GM18951 (cell line): ENCODE data around the gene PTPN2.
"Not testable (repeated sequence)": the region's sequence is repeated elsewhere in the genome, so short reads cannot be mapped to it uniquely, and the experiment has no call there.

Experiments used
- POLR2A ChIP-seq: IDR thresholded peaks from 4 replicates; pipeline ENCODE4 v1.6.1; 2011; ENCODE audit warnings: mild to moderate bottlenecking; ENCODE audit not compliant: insufficient read length, insufficient read depth; ENCODE audit errors: extremely low read depth
- in situ Hi-C: fragments of 300-500 bp; cut with MboI; formaldehyde crosslinking; loops from one replicate; pipeline ENCODE4 v1.12.0; 2022; ENCODE audit warnings: low sequenced_read_pairs, mixed read lengths, inconsistent platforms; ENCODE audit not compliant: unreplicated experiment

The PTPN2 gene

DNA sequence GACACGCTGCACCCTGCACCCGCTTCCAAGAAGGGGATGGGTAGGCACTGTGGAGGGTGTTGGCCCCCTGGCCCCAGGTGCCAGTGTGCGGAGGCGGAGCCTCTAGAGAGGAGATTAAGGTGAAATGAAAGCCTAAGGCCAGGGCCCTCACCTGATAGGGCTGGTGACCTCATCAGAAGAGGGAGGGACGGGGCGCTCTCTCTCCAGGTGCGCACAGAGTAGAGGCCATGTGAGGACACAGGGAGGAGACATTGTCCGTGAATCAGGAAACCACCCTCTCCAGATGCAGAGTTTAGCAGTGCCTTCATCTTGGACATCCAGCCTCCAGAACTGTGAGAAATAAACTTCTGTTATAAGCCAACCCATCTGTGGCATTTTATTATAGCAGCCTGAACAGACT, 118.9 kb downstream of the PTPN2 start:
- in situ Hi-C loops, result no loop called here
- no peak for TF ChIP-seq POLR2A

DNA sequence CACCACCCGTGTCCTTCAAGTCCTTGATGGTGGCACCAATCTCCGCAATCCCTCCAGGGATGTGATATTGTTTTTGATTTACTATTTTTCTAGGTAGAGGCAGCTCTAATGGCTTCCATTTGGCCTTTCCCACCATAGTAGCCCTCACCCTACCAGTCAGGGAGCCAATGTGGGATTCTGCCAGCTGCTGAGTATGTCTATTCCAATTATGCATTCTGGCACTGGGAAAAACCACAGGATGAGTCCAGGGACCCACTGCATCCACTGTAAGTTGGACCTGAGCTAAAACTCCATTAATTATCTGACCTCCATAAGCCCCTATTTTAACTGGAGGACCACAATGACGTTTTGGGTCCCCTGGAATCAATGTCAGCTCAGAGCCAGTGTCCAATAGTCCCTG, 125.5 kb downstream of the PTPN2 start:
- in situ Hi-C loops, result not testable (repeated sequence)

DNA sequence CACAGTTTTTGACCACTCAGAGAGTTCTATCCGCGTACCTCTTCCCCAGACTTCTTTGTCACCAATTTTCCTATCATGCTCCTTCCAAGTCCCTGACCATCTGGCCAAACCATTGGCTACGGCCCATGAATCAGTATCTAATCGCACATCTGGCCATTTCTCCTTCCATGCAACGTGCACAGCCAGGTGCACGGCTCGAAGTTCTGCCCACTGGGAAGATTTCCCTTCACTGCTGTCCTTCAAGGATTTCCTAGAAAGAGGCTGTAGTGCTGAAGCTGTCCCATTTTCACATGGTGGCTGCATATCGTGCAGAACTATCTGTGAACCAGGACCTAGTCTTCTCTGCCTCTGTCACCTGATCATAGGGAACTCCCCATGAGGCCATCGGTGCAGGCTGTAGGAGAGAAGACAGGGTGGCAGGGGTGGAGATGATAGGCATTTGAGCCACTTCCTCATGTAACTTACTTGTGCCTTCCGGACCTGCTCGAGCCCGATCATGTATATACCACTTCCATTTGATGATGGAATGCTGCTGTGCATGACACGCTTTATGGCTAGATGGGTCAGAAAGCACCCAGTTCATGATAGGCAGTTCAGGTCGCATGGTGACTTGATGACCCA, 127.3 kb downstream of the PTPN2 start:
- in situ Hi-C loops, result not testable (repeated sequence)

DNA sequence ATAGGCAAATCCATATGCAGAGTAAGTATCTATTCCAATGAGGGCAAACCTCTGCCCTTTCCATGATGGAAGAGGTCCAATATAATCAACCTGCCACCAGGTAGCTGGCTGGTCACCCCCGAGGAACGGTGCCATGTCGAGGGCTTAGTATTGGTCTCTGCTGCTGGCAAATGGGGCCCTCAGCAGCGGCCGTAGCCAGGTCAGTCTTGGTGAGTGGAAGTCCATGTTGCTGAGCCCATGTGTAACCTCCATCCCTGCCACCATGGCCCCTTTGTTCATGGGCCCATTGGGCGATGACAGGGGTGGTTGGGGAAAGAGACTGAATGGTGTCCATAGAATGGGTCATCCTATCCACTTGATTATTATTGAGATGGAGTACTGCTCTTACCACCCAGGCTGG, 128.4 kb downstream of the PTPN2 start:
- in situ Hi-C loops, result not testable (repeated sequence)

DNA sequence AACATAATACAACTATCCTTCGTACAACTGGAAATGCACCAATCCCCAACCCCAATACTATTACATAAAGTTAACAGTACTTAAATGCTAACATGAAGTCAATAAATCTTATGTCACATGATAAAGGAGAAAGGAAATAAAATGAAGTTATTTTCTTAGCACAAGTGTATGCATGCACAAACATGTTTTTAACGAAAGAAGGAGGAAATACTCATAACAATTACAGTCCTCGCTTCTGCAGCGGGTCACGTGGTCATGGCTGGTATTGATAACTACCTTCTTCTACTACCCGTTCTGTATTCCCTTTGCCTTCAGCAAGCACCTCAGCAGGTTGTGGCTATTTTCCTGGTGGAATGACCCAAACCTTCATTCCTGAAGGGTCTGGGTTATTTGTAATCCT, 129.5 kb downstream of the PTPN2 start:
- no peak for TF ChIP-seq POLR2A
- in situ Hi-C loops, result no loop called here

DNA sequence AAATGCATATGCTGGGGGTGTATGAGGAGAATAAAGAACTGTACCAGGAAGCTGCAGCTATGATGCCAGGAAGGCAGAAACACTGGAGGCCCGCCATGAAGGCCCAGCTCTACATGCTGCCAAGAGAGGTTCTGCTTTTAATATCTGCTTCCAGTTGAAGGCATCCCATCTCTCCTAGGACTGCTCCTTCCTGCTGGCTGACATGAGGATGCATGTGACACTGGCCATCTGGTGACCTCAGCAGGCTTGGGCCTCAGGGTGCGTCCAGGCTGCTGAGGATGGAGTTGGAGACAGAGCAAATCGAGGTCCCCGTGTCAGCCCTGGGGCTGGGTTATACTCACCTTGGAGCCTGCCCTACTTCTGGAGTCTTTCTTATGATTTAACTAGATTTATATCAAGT, 132.1 kb downstream of the PTPN2 start:
- TF ChIP-seq POLR2A, result no peak
- in situ Hi-C loops, result no loop called here

DNA sequence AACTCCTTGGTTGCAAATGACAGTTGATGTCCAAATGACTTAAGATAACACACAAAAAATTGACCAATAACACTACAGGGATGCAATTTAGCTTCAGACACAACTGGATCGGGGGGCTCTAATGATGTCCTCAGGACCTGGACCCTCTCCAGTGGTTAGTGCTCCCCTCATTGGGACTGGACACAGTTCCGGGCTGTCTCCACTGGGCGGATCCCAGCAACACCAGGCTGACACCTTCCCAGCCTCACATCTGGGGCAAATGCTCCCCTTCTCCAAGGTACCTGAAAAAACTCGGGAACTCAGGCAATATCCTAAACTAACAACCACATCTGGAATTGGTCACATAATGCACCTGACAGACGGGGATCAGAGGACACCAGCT, 132.5 kb downstream of the PTPN2 start:
- TF ChIP-seq POLR2A, result no peak
- in situ Hi-C loops, result no loop called here

DNA sequence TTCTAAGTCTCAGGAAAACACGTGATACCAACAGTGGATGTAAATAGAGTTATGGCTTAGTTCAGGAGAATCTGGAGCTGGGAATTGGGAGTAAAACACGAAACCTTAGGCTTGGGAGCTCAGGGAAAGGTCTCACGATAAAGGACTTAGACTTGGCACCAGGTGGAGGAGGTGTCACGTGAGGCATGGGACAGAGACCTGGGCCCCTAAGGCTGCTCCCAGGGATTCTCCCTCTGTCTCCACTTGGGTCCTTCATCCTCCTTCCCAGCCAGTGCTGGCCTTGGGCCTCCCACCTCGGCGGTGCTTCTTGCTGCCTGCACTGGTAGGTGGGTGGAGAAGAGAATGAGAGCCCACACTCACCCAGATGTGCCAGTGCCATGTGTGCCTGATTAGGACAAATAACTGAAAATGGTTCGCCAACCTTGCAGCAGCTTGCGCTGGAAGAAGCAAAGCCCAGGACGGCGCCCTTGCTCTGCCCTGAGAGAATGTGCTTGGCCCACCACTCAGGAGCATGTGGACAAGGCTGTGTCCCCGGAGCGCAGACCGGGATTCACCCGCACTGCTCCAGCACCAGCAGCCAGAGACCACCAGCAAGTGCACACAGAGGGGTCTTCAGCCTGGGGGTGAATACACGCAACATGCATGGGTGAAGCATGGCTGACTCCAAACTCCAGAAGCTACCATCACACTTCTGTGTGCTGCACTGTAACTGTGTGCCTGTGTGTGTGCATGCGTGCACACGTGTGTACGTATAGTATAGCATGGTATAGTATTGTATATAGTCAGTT, 133.1 kb downstream of the PTPN2 start:
- TF ChIP-seq POLR2A, result no peak
- in situ Hi-C loops, result no loop called here

DNA sequence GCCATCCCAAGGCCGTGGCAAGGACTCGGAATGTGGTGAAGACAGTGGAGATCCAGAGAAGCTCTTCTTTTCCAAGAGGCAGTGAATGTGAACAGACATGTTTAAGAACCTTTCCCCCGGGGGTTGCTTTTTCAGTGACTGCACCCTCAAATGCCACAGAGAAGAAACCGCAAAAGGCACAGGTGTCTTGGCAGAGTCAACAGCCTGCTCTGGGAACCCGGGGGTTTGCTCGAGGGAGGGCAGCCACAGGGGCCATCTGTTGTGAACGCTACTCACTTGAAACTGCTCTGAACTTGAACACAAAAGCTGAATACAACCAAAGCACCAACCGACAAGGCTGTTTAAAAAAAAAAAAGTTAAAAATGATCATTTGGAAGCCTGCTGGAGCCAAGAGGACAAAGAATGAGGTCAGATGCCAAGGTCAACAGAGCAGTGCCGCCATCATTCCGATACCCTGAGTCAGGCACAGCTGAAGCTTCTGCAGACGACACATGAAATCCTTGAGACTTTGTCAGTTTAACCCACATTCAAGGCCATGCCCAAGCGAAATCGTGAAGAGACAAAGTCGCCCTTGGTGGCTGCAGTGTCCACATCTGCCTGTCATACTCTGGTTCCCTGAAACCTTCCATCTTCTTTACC, 133.8 kb downstream of the PTPN2 start:
- no peak for TF ChIP-seq POLR2A
- in situ Hi-C loops, result no loop called here

DNA sequence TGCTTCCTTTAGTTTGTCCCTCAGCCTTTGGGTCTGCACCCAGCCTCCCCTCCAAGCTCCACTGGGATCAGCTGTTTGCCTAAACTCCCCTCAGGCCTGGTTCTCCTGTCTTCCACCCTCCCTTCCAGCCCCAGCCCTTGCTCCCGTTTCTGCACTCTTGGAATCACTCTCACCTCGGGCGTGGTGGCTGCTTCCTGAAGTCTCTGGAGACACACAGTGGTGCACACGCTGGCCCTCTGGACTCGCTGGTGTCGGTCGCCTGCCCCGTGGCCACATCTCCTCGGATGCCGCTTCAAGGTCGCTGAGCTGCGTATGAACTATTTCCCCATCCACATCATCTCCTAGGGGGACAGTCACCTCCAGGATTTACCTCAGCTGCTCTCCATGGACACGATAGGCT, 134.9 kb downstream of the PTPN2 start:
- in situ Hi-C loops, result loop anchor here (10.0 to 25.0 kb wide), 2 partner anchors 186 to 413 kb away; no protein-coding TSS in a partner anchor
- TF ChIP-seq POLR2A, result no peak

DNA sequence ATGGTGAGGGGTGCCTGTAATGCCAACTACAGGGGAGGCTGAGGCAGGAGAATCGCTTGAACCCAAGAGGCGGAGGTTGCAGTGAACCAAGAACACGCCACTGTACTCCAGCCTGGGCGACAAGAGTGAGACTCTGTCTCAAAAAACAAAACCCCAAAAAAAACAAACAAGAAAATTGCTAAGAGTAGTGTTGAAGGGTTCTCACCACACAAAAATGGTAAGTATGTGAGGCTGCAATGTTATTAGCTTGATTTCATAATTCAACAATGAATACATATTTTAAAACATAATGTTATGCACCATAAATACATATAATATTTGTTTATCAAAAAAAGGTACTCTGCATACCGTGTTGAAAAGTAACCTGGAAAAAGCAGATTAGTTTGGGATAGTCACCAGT, 135.4 kb downstream of the PTPN2 start:
- TF ChIP-seq POLR2A, result no peak
- in situ Hi-C loops, result loop anchor here (10.0 to 25.0 kb wide), 2 partner anchors 186 to 414 kb away; no protein-coding TSS in a partner anchor

DNA sequence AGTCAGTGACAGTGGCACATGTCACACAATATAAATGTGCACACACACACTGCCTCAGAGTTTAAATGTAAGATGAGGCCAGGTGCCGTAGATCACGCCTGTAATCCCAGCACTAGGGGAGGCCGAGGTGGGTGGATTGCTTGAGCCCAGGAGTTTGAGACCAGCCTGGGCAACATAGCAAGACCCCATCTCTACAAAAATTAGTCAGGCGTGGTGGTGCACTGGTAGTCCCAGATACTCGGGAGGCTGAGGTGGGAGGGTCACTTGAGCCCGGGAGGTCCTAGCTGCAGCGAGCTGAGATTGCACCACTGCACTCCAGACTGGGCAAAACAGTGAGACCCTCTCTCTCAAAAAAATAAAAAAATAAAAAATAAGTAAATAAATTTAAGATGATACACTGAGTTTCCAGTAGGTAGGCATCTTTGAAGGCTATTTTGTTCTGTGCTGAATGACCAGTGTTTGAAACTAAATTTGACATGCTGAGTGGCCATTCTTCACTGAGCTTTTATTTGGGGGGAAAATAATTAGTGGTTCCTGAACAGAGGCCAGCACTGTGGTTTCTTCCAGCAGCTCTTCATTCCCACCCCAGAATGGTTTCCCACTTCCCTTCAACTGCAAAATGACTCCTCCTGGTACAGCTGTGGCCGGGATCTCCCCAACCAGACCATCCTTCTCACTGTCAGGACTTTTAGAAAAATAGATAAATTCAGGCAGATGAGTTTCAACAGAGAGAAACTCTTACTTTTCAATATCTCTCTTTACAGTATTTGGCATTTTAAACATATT, 136.3 kb downstream of the PTPN2 start:
- TF ChIP-seq POLR2A, result no peak
- in situ Hi-C loops, result loop anchor here (10.0 to 25.0 kb wide), 2 partner anchors 187 to 415 kb away; no protein-coding TSS in a partner anchor

DNA sequence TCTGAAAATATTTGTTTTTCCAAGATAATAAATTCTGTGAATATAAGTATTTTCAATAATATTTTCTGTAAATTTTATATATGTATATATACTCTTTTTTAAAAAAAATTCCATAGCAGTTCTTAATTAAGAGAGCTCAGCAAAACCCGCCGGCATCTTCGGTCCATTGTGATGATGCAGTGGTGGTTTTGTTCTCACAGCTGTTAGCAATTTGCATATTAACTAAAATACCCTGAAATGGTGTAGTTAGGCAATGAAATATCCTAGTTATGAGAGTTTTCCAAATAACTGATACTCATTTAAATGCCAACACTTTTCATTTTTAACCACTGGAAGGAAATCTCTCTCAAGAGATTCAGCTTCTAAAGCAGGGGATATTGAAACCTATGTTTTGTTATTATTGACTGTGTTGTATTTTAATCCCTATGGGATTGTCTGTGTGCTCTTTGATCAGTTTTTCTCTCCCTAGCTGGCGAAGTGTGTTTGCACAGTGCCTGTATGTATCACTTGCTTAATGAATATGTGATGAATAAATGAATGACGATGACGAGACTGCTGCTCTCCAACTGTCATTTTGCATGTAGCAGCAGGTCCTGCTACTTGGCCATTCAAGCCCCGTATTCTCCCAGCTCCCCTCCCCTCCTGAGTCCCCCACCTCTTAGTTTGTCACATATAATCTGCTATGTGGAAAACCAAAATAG, 138.8 kb downstream of the PTPN2 start:
- TF ChIP-seq POLR2A, result no peak
- in situ Hi-C loops, result loop anchor here (10.0 to 25.0 kb wide), 2 partner anchors 190 to 417 kb away; no protein-coding TSS in a partner anchor
